Left ventricle myocardium inferior (tissue), 1 donor: ENCODE results near the gene KIAA1671. TPM values are rescaled to one million over a fixed set of nuclear protein-coding genes. Genes with fewer than 3 reads are reported as not detected.
A peak's percentile ranks its signal among the peaks of the same experiment; 100 is the strongest.
"Not testable (repeated sequence)": the region's sequence is repeated elsewhere in the genome, so short reads cannot be mapped to it uniquely, and the experiment has no call there.

ENCODE experiments used
- DNase-seq: peaks from one replicate; pipeline ENCODE4 v3.0.0-alpha.2; 2020
- H3K27ac ChIP-seq: fragments of 200-600 bp; replicated peaks from 2 replicates; pipeline ENCODE4 v1.8.0; 2021
- H3K27me3 ChIP-seq: fragments of 200-600 bp; 2 replicates; pipeline ENCODE4 v1.8.0; 2021; ENCODE audit warnings: low read depth
- H3K36me3 ChIP-seq: fragments of 200-600 bp; 2 replicates; pipeline ENCODE4 v1.8.0; 2021
- H3K4me1 ChIP-seq: fragments of 200-600 bp; 2 replicates; pipeline ENCODE4 v1.8.0; 2021
- H3K4me3 ChIP-seq: fragments of 200-600 bp; 2 replicates; pipeline ENCODE4 v1.8.0; 2021; ENCODE audit warnings: mild to moderate bottlenecking, moderate library complexity
- H3K9me3 ChIP-seq: fragments of 200-600 bp; replicated peaks from 2 replicates; pipeline ENCODE4 v1.8.0; 2021
- CTCF ChIP-seq: fragments of 200-600 bp; IDR thresholded peaks from 2 replicates; pipeline ENCODE4 v1.8.0; 2021; ENCODE audit warnings: antibody characterized with exemption, mild to moderate bottlenecking, borderline replicate concordance
- intact Hi-C: fragments of 100-400 bp; cut with micrococcal nuclease; formaldehyde crosslinking; loops from one replicate; pipeline ENCODE4 v1.11.0; 2022
- total RNA-seq: library from RNA; stranded (reverse); fragmentation: NEBNext Ultra II Directional; extraction: Animal tissue kit (Norgen Biotek cat#: 25700); gene quantifications from one replicate; pipeline ENCODE4 v1.2.1, GENCODE V29; 2021
- donor health status: DM: no; HTN: yes; CAD: no; lungs with severe emphysema.

The KIAA1671 gene
- total RNA-seq, 1 donor from 2014 or later: 12.2 TPM

GRCh38 chr22:25235547-25236290, 283.2 kb downstream of the KIAA1671 start:
- H3K4me3 ChIP-seq: peak overlapping the region; percentile 17
- H3K9me3 ChIP-seq: no peaks in the 10 kb centered on the region
- peaks cover 81% of the 10 kb centered on the region for H3K27me3 ChIP-seq
- H3K27ac ChIP-seq: no peak overlapping the region
- intact Hi-C loops: no loop called here
- peaks cover 4% of the 10 kb centered on the region for H3K4me1 ChIP-seq
- peak; percentile 73 for TF ChIP-seq CTCF
- no peaks in the 10 kb centered on the region for H3K36me3 ChIP-seq
- DNase-seq: peak; percentile 77

- intact Hi-C loops: no loop called here
- no peaks in the 10 kb centered on the region for H3K36me3 ChIP-seq
- DNase-seq: no peak
- H3K4me3 ChIP-seq: no peak overlapping the region
- H3K27me3 ChIP-seq: peaks cover 79% of the 10 kb centered on the region
- peaks cover 4% of the 10 kb centered on the region for H3K4me1 ChIP-seq
- TF ChIP-seq CTCF: no peak
- H3K27ac ChIP-seq: no peak overlapping the region
- H3K9me3 ChIP-seq: no peaks in the 10 kb centered on the region
Measured at GRCh38 chr22:25236417-25236816, 283.9 kb downstream of the KIAA1671 start.

- H3K27ac ChIP-seq: no peak overlapping the region
- H3K4me3 ChIP-seq: no peak overlapping the region
- no peak for DNase-seq
- peaks cover 69% of the 10 kb centered on the region for H3K27me3 ChIP-seq
- peaks cover 4% of the 10 kb centered on the region for H3K4me1 ChIP-seq
- no peaks in the 10 kb centered on the region for H3K36me3 ChIP-seq
- TF ChIP-seq CTCF: no peak
- intact Hi-C loops: no loop called here
- H3K9me3 ChIP-seq: no peaks in the 10 kb centered on the region
Measured at GRCh38 chr22:25237503-25237902, 285.0 kb downstream of the KIAA1671 start.

GRCh38 chr22:25238058-25238457, 285.5 kb downstream of the KIAA1671 start:
- intact Hi-C loops, H3K27ac ChIP-seq, H3K9me3 ChIP-seq, H3K4me3 ChIP-seq, DNase-seq, H3K4me1 ChIP-seq, H3K36me3 ChIP-seq: not testable (repeated sequence)
- peaks cover 64% of the 10 kb centered on the region for H3K27me3 ChIP-seq

Other genes with a start within 250 kb of the KIAA1671 start
- gene PIWIL3, start 178.0 kb upstream of the KIAA1671 start, total RNA-seq: not detected
- 8.8 TPM for gene SGSM1, start 146.5 kb upstream of the KIAA1671 start, total RNA-seq
- not detected for gene LHFPL7, start 6.0 kb upstream of the KIAA1671 start, total RNA-seq
- gene CRYBB3, start 247.1 kb downstream of the KIAA1671 start, total RNA-seq: not detected